NT2/D1 (cell line): ENCODE results near the gene CTRB2.
"Not testable (repeated sequence)": the region's sequence is repeated elsewhere in the genome, so short reads cannot be mapped to it uniquely, and the experiment has no call there.

ENCODE experiments used
- DNase-seq: peaks from one replicate; pipeline ENCODE4 v3.0.0-alpha.2; 2011; ENCODE audit warnings: low read depth, low spot score
- H3K27me3 ChIP-seq: 2 replicates; pipeline ENCODE4 v1.6.0; 2011; ENCODE audit warnings: mild to moderate bottlenecking; ENCODE audit not compliant: insufficient read length, insufficient read depth
- H3K36me3 ChIP-seq: 2 replicates; pipeline ENCODE4 v1.6.1; 2011; ENCODE audit warnings: mild to moderate bottlenecking, low read length, mixed read lengths; ENCODE audit not compliant: insufficient read depth, insufficient read length
- H3K4me1 ChIP-seq: 2 replicates; pipeline ENCODE4 v1.5.1; 2011; ENCODE audit not compliant: insufficient read depth, insufficient read length
- H3K4me3 ChIP-seq: 2 replicates; pipeline ENCODE4 v1.5.1; 2011; ENCODE audit warnings: low read depth; ENCODE audit not compliant: insufficient read length
- H3K9ac ChIP-seq: 2 replicates; pipeline ENCODE4 v1.6.0; 2011; ENCODE audit warnings: low read depth; ENCODE audit not compliant: insufficient read length
- H3K9me3 ChIP-seq: 2 replicates; pipeline ENCODE4 v1.5.1; 2011; ENCODE audit warnings: mild to moderate bottlenecking, low read length; ENCODE audit not compliant: insufficient read depth
- SUZ12 ChIP-seq: IDR thresholded peaks from 2 replicates; pipeline ENCODE4 v1.6.1; 2011; ENCODE audit not compliant: insufficient read length, insufficient read depth; ENCODE audit errors: extremely low read depth
- YY1 ChIP-seq: IDR thresholded peaks from 2 replicates; pipeline ENCODE4 v1.6.1; 2011; ENCODE audit not compliant: insufficient read length, insufficient read depth
- ZNF274 ChIP-seq: IDR thresholded peaks from 2 replicates; pipeline ENCODE4 v1.6.1; 2011; ENCODE audit warnings: mild to moderate bottlenecking, low read depth, low read length

Gene CTRB2

GRCh38 chr16:75244844-75245758, 38.1 kb upstream of the CTRB2 start:
- no peak overlapping the region for H3K4me3 ChIP-seq
- peak overlapping the region; percentile 71 for H3K9ac ChIP-seq
- peaks cover 59% of the 10 kb centered on the region for H3K4me1 ChIP-seq
- peak; percentile 79 for DNase-seq
- peaks cover 84% of the 10 kb centered on the region for H3K36me3 ChIP-seq
- no peaks in the 10 kb centered on the region for H3K9me3 ChIP-seq
- TF ChIP-seq YY1: no peak
- TF ChIP-seq SUZ12: no peak
- no peak for TF ChIP-seq ZNF274
- no peaks in the 10 kb centered on the region for H3K27me3 ChIP-seq

- TF ChIP-seq YY1 (no peak), SUZ12 (no peak)
- H3K4me1 ChIP-seq: peaks cover 59% of the 10 kb centered on the region
- no peaks in the 10 kb centered on the region for H3K9me3 ChIP-seq
- peaks cover 85% of the 10 kb centered on the region for H3K36me3 ChIP-seq
- H3K4me3 ChIP-seq: no peak overlapping the region
- DNase-seq: no peak
- no peaks in the 10 kb centered on the region for H3K27me3 ChIP-seq
- peak overlapping the region; percentile 71 for H3K9ac ChIP-seq
Observed at GRCh38 chr16:75244225-75244809, 37.4 kb upstream of the CTRB2 start.

DNA sequence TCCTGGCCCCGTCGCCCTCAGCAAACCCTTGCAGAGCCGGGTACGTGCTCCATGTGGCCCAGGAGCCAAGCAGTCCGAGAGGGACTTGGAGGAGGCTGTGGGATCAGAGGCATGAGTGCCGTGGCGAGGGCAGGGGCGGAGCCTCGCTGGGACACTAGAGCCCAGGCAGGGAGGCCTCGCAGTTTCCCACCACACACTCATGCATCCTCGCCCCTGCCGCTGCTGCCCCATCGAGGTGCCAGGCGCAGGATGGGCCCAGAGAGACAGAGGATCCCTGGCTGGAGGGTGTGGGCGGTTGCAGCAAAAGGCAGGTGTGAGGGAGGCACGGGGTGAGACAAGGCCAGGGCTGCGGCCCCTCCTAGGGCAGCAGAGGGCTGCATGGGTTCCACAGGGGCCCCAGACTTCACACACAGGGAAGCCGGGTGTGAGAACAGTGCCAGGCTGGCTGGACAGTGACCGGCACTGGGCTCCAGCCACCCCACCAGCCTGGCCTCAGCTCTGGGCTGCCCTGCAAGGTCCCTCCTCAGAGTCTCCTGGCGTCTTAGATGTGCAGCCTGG, 36.8 kb upstream of the CTRB2 start:
- Histone ChIP-seq H3K36me3 (peaks cover 85% of the 10 kb centered on the region), H3K4me3 (no peak overlapping the region), H3K27me3 (no peaks in the 10 kb centered on the region), H3K9ac (peak overlapping the region; percentile 71), H3K4me1 (peaks cover 59% of the 10 kb centered on the region), H3K9me3 (no peaks in the 10 kb centered on the region)
- no peak for TF ChIP-seq SUZ12
- TF ChIP-seq ZNF274: no peak
- TF ChIP-seq YY1: no peak
- no peak for DNase-seq

- H3K9me3 ChIP-seq, H3K4me3 ChIP-seq, H3K27me3 ChIP-seq, H3K9ac ChIP-seq, DNase-seq: not testable (repeated sequence)
- H3K36me3 ChIP-seq: peaks cover 85% of the 10 kb centered on the region
- peaks cover 60% of the 10 kb centered on the region for H3K4me1 ChIP-seq
Observed at GRCh38 chr16:75242436-75243078, 35.6 kb upstream of the CTRB2 start.

GRCh38 chr16:75241955-75242354, 35.0 kb upstream of the CTRB2 start:
- TF ChIP-seq ZNF274: no peak
- no peak for TF ChIP-seq SUZ12
- TF ChIP-seq YY1: no peak
- H3K4me3 ChIP-seq: no peak overlapping the region
- H3K9ac ChIP-seq: no peak overlapping the region
- no peak for DNase-seq
- H3K36me3 ChIP-seq: peaks cover 85% of the 10 kb centered on the region
- peaks cover 55% of the 10 kb centered on the region for H3K4me1 ChIP-seq
- H3K9me3 ChIP-seq: no peaks in the 10 kb centered on the region
- H3K27me3 ChIP-seq: no peaks in the 10 kb centered on the region

GRCh38 chr16:75241412-75241811, 34.5 kb upstream of the CTRB2 start:
- Histone ChIP-seq H3K36me3 (peaks cover 85% of the 10 kb centered on the region), H3K4me1 (peaks cover 50% of the 10 kb centered on the region), H3K27me3 (no peaks in the 10 kb centered on the region), H3K9ac (no peak overlapping the region), H3K4me3 (no peak overlapping the region), H3K9me3 (no peaks in the 10 kb centered on the region)
- no peak for DNase-seq
- no peak for TF ChIP-seq ZNF274

DNA sequence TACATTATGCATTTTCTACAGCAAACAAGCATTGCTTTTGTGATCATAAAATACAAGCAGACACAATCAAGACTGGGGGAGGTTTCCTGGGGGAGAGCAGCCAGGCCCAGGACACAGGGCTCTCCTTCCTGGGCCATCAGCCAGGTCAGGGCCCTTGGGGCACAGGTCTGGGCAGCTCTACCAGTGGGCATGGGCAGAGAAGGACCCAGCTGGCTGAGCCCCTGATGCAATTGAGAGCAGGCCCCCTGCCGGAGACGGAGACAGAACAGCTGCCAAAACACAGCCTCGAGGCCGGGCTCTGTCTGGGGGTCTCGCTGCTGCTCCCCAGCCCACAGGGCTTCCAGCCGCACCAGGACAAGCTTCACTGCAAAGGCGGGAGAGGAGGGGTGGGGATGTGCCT, 33.7 kb upstream of the CTRB2 start:
- not testable (repeated sequence) for H3K9ac ChIP-seq, H3K4me3 ChIP-seq, DNase-seq, H3K27me3 ChIP-seq, H3K9me3 ChIP-seq
- Histone ChIP-seq H3K4me1 (peaks cover 45% of the 10 kb centered on the region), H3K36me3 (peaks cover 92% of the 10 kb centered on the region)
